ENCODE results near the gene IKBKE.

IKBKE gene

DNA sequence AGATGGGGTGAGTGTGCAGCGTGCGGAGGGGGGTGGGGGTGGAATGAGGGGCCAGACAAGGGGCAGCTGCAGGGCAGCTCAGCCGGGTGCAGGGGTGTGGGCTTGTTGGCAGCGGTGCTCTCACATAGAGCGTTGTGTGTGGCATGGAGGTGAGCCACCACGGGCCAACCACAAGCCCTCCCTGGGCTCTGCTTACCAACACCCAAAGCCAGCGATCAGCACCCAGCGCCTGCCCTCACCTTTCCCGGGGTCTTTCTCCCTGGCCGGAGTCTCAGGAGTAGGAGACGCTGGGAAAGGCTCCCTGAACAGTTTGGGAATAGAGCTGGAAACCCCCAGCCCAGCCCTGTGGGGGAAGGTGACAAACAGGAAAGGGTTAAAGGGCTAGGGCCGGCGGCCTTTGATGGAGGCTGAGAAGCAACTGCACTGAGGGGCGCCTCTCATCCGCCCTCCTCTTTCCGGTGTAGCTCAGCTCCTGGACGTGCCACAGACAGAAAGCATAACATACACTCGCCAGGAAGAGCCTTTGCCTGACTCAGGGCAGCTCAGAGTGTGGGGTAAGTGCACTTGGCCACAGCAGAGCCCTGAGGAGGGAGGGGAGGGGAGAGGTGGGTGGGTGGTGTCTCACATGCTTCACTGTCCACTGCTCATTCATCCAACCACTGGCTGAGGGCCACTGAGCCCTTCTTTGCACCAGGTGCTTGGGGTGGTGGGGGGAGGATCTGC, 577 bp downstream of the IKBKE start:
- Mint-ChIP-seq H3K27ac (ENCODE audit: low read depth) (peak overlapping the region; percentile 82), H3K4me3 (peak overlapping the region; percentile 91), H3K27me3 (no peaks in the 10 kb centered on the region), H3K4me1 (peaks cover 75% of the 10 kb centered on the region), H3K9me3 (no peaks in the 10 kb centered on the region), H3K36me3 (ENCODE audit: insufficient read depth) (peaks cover 37% of the 10 kb centered on the region)
- peak in 1 of 2 donors; percentile 26 for DNase-seq (ENCODE audit: low spot score in 2 of 2)
- ATAC-seq (replicated peaks; ENCODE audit: extremely low read depth, poor library complexity, severe bottlenecking), result peak; percentile 73

DNA sequence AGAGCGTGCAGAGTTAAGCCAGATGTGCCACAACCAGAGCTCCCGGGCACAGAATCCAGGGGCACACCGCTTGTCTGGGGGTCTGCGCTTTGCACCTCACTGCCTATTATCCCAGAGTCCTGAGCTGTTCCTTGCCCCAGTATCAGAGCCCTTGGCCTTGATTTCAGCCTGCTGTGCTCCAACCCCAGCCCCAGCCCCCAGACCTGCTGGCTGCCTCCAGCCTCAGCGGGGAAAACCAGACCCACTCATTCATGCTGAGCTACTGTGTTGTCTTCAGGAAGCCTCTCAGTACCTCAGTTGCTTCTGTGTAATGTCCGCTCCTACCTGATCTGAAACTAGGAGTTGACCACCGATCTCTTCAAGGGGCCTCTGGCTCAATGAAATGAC, 1.1 kb downstream of the IKBKE start:
- Mint-ChIP-seq H3K4me1 (peaks cover 69% of the 10 kb centered on the region), H3K27ac (ENCODE audit: low read depth) (peak overlapping the region; percentile 82)
- ATAC-seq (replicated peaks; ENCODE audit: extremely low read depth, poor library complexity, severe bottlenecking), result no peak

DNA sequence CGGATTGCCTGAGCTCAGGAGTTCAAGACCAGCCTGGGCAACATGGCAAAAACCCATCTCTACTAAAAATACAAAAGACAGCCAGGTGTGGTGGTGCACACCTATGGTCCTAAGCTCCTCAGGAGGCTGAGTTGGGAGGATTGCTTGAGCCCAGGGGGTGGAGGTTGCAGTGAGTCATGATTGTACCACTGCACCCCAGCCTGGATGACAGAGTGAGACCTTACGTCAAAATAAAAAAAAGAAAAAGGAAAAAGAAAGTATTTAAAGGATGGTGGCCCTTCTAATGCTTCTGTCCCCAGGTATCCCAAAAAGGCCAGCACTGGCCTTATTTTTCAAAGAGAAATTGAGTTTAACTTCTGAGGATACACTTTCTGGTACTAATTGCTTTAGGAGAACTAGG, 1.7 kb downstream of the IKBKE start:
- Mint-ChIP-seq H3K36me3 (ENCODE audit: insufficient read depth) (peaks cover 39% of the 10 kb centered on the region), H3K4me3 (peak overlapping the region; percentile 91), H3K27ac (ENCODE audit: low read depth) (peak overlapping the region; percentile 82), H3K4me1 (peaks cover 63% of the 10 kb centered on the region), H3K27me3 (no peaks in the 10 kb centered on the region), H3K9me3 (no peaks in the 10 kb centered on the region)
- no peak for DNase-seq (ENCODE audit: low spot score in 2 of 2)
- no peak for ATAC-seq (replicated peaks; ENCODE audit: extremely low read depth, poor library complexity, severe bottlenecking)

More for the DNA sequence above, 1.1 kb downstream of the IKBKE start:
- no peak for DNase-seq (ENCODE audit: low spot score in 2 of 2)
- H3K9me3 Mint-ChIP-seq, result no peaks in the 10 kb centered on the region
- peaks cover 35% of the 10 kb centered on the region for H3K36me3 Mint-ChIP-seq (ENCODE audit: insufficient read depth)
- H3K4me3 Mint-ChIP-seq, result peak overlapping the region; percentile 91
- no peaks in the 10 kb centered on the region for H3K27me3 Mint-ChIP-seq

DNA sequence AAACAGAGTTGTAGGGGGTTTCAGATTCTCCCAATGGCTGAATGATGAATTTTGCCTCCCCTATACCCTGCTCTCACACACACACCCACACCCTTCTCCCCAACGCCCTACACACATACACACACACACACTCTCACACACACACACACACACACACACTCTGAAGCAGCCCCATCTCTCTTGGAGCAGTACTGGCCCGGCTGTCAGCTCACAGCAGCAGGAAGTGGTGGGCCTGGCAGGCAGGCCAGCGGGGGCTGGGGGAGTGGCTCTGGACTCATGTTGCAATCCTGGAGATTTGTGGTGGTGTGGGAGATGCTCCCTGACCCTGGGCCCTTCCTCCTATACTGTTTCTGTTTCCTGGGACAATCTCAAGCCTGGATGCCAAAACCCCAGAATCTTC, 2.2 kb downstream of the IKBKE start:
- no peak for ATAC-seq (replicated peaks; ENCODE audit: extremely low read depth, poor library complexity, severe bottlenecking)
- Mint-ChIP-seq H3K9me3 (no peaks in the 10 kb centered on the region), H3K4me3 (peak overlapping the region; percentile 91), H3K27ac (ENCODE audit: low read depth) (peak overlapping the region; percentile 82), H3K4me1 (peaks cover 60% of the 10 kb centered on the region), H3K27me3 (no peaks in the 10 kb centered on the region), H3K36me3 (ENCODE audit: insufficient read depth) (peaks cover 42% of the 10 kb centered on the region)
- no peak for DNase-seq (ENCODE audit: low spot score in 2 of 2)

DNA sequence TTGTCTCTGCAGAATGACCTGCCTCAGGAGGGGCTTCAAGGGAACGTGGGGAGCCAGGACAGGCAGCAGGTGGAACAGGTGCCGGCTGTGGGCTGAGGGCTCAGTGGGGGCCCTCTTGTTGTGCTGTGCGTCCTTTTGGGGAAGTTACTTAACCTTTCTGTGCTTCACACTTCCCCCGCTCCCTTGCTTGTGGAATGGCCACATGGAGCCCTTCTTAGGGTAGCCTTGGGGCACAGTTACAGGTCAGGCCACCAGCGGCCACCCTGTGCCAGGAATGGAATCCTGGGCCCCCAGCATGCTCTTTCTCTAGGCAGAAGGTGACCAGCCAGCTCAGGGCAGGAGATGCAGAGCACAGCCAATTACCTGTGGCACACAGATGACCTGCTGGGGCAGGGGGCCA, 2.6 kb downstream of the IKBKE start:
- DNase-seq (ENCODE audit: low spot score in 2 of 2) (no peak), ATAC-seq (replicated peaks; ENCODE audit: extremely low read depth, poor library complexity, severe bottlenecking) (no peak)
- peaks cover 42% of the 10 kb centered on the region for H3K36me3 Mint-ChIP-seq (ENCODE audit: insufficient read depth)
- H3K4me1 Mint-ChIP-seq, result peaks cover 56% of the 10 kb centered on the region
- H3K9me3 Mint-ChIP-seq, result no peaks in the 10 kb centered on the region
- H3K27ac Mint-ChIP-seq (ENCODE audit: low read depth), result peak overlapping the region; percentile 82
- H3K27me3 Mint-ChIP-seq, result no peaks in the 10 kb centered on the region
- peak overlapping the region; percentile 91 for H3K4me3 Mint-ChIP-seq

DNA sequence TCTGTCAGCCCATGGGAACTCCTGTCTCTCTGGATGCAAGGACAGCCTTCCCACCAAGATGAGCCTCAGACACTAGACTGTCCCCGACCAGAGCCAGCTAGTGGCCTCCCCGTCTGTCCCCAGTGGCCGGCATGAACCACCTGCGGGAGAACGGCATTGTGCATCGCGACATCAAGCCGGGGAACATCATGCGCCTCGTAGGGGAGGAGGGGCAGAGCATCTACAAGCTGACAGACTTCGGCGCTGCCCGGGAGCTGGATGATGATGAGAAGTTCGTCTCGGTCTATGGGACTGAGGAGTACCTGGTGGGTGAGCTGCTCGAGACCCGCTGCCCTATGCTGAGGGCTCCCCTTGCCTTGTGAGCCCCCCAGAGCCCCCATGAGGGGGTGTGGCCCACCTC, 5.8 kb downstream of the IKBKE start:
- ATAC-seq (replicated peaks; ENCODE audit: extremely low read depth, poor library complexity, severe bottlenecking), result no peak
- H3K27ac Mint-ChIP-seq (ENCODE audit: low read depth), result no peak overlapping the region

DNA sequence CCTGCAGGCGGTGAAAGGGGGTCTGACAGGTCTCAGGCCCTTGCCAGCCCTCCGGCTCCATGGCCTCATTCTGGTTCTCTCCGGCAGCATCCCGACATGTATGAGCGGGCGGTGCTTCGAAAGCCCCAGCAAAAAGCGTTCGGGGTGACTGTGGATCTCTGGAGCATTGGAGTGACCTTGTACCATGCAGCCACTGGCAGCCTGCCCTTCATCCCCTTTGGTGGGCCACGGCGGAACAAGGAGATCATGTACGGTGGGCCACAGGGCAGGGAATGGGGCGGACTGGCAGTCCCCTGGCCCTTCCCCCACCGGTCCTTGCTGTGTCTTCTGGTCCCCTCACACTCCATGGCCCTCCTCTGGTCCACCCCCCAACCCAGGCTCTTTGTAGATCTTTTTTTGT, 6.3 kb downstream of the IKBKE start:
- Mint-ChIP-seq H3K9me3 (no peaks in the 10 kb centered on the region), H3K27me3 (no peaks in the 10 kb centered on the region), H3K36me3 (ENCODE audit: insufficient read depth) (peaks cover 42% of the 10 kb centered on the region), H3K4me3 (no peak overlapping the region), H3K27ac (ENCODE audit: low read depth) (no peak overlapping the region), H3K4me1 (peaks cover 36% of the 10 kb centered on the region)
- ATAC-seq (replicated peaks; ENCODE audit: extremely low read depth, poor library complexity, severe bottlenecking), result no peak
- no peak for DNase-seq (ENCODE audit: low spot score in 2 of 2)

More for the DNA sequence above, 5.8 kb downstream of the IKBKE start:
- Mint-ChIP-seq H3K4me3 (no peak overlapping the region), H3K36me3 (ENCODE audit: insufficient read depth) (peaks cover 40% of the 10 kb centered on the region), H3K27me3 (no peaks in the 10 kb centered on the region), H3K4me1 (peaks cover 42% of the 10 kb centered on the region), H3K9me3 (no peaks in the 10 kb centered on the region)
- DNase-seq (ENCODE audit: low spot score in 2 of 2), result no peak

DNA sequence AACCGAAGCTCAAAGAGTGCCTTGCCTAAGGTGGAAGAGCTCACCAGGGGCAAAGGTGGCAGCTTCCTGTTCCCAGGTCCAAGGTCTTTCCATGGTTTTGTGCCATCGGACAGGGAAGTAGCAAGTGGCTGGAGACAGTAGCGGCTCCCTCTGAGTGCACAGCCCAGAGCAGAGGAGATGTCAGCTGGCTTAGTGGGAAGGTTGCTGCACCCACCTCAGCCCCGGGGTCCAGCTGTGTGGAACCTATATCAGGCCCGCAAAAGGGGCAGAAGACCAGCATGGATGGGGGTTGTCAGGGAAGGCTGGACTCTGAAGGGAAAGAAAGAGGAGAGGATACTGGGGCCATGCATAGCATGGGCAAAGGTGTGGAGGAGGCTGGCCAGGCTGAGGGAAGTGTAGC, 6.8 kb downstream of the IKBKE start:
- DNase-seq (ENCODE audit: low spot score in 2 of 2), result no peak

DNA sequence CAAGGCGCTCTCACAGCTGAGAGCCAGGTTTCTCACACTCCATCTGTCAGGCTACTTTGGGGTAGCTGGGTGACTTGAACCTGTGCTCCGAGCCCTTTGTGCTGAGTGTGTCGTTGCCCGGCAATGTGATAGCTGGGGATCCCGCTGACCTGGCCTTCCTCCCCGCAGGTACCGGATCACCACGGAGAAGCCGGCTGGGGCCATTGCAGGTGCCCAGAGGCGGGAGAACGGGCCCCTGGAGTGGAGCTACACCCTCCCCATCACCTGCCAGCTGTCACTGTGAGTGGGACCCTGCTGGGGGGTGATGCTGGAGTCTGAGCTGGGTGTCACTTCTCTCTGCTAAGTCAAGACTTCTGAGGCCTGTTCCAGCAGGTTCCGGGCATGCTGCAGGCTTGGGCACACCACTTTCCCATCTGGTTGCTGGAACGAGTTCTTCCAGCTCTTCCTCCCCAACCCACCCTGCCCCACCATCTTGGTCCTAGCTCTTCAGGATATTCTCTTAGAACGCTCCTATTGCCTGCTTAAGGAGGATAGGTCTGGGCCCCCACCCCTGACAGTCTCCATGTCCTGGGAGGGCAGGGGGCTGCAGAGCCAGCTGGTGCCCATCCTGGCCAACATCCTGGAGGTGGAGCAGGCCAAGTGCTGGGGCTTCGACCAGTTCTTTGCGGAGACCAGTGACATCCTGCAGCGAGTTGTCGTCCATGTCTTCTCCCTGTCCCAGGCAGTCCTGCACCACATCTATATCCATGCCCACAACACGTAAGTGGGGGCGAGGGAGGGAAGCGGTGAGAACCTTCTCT, 7.5 kb downstream of the IKBKE start:
- Mint-ChIP-seq H3K27me3 (no peaks in the 10 kb centered on the region), H3K9me3 (no peaks in the 10 kb centered on the region), H3K4me1 (peaks cover 24% of the 10 kb centered on the region), H3K4me3 (no peak overlapping the region), H3K27ac (ENCODE audit: low read depth) (no peak overlapping the region), H3K36me3 (ENCODE audit: insufficient read depth) (peaks cover 45% of the 10 kb centered on the region)
- ATAC-seq (replicated peaks; ENCODE audit: extremely low read depth, poor library complexity, severe bottlenecking), result no peak
- DNase-seq (ENCODE audit: low spot score in 2 of 2), result no peak

More for the DNA sequence above, 6.8 kb downstream of the IKBKE start:
- no peak overlapping the region for H3K27ac Mint-ChIP-seq (ENCODE audit: low read depth)
- no peaks in the 10 kb centered on the region for H3K9me3 Mint-ChIP-seq
- no peaks in the 10 kb centered on the region for H3K27me3 Mint-ChIP-seq
- H3K4me3 Mint-ChIP-seq, result no peak overlapping the region
- H3K36me3 Mint-ChIP-seq (ENCODE audit: insufficient read depth), result peaks cover 42% of the 10 kb centered on the region
- ATAC-seq (replicated peaks; ENCODE audit: extremely low read depth, poor library complexity, severe bottlenecking), result no peak
- peaks cover 31% of the 10 kb centered on the region for H3K4me1 Mint-ChIP-seq

DNA sequence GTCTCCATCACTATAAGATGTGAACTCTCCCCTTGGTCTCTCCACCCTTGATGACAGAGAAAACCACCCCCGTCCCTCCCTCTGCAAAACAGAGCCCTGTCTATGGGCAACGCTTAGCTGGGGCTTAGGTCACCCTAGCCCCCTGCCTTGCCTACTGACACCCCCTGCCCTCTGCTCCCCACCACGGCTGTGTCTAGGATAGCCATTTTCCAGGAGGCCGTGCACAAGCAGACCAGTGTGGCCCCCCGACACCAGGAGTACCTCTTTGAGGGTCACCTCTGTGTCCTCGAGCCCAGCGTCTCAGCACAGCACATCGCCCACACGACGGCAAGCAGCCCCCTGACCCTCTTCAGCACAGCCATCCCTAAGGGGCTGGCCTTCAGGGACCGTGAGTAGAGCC, 8.5 kb downstream of the IKBKE start:
- ATAC-seq (replicated peaks; ENCODE audit: extremely low read depth, poor library complexity, severe bottlenecking) (no peak), DNase-seq (ENCODE audit: low spot score in 2 of 2) (no peak)
- no peaks in the 10 kb centered on the region for H3K27me3 Mint-ChIP-seq
- peaks cover 15% of the 10 kb centered on the region for H3K4me1 Mint-ChIP-seq
- peaks cover 43% of the 10 kb centered on the region for H3K36me3 Mint-ChIP-seq (ENCODE audit: insufficient read depth)
- no peak overlapping the region for H3K4me3 Mint-ChIP-seq
- H3K9me3 Mint-ChIP-seq, result no peaks in the 10 kb centered on the region
- H3K27ac Mint-ChIP-seq (ENCODE audit: low read depth), result no peak overlapping the region

DNA sequence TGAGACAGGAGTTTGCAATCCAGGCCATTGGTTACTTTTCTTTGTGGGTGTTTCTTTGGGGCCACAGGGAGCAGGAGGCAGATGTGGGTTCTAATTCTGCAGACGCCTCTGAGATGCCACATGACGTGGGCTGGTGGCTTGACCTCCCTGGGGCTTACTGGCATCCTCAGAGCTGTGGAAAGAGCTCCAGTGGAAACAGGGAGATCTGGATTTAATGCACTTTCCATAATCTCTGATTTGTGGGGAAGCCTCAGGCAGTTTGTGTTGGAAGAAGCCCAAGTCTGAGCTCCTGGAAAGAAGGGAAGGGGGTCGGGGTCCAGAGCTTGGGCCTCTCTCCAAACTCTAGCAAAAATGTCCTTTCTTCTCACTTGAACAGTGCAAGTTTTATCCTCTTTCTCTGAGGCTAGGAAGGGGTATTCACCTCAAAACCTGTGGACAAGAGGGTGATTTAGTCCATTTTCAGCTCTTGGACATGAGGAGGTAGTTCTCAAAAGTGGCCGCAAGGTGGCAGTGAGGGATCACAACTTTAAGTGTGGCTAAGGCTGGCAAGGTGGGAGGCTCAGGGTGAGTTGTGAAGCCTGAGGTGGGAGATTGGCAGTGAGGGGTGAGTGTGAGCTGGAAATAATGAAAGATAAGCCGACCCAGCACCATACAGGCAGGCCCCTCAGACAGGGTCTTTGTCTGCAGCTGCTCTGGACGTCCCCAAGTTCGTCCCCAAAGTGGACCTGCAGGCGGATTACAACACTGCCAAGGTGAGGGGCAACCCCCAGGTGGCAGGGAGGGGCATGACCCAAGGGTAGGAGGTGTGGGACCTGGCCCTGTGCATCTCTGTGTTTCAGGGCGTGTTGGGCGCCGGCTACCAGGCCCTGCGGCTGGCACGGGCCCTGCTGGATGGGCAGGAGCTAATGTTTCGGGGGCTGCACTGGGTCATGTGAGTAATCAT, 9.2 kb downstream of the IKBKE start:
- DNase-seq (ENCODE audit: low spot score in 2 of 2), result peak; percentile 44 to 50
- Mint-ChIP-seq H3K4me3 (no peak overlapping the region), H3K36me3 (ENCODE audit: insufficient read depth) (peaks cover 41% of the 10 kb centered on the region), H3K27me3 (no peaks in the 10 kb centered on the region), H3K9me3 (no peaks in the 10 kb centered on the region), H3K4me1 (peaks cover 10% of the 10 kb centered on the region), H3K27ac (ENCODE audit: low read depth) (peak overlapping the region; percentile 3)
- ATAC-seq (replicated peaks; ENCODE audit: extremely low read depth, poor library complexity, severe bottlenecking), result peak; percentile 56

DNA sequence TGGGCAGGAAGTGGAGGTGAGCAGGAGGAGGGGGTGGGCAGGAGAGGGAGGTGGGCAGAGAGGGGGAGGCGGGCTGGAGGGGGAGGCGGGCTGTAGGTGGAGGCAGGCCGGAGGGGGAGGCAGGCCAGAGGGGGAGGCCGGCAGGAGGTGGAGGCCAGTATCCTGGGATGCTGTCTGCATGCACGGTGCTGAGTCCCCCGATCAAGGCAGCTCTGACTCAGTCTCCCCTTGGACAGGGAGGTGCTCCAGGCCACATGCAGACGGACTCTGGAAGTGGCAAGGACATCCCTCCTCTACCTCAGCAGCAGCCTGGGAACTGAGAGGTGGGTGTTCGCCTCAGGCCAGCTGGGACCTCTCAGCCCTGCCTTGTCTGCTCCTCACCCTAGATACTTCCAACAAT, 9.9 kb downstream of the IKBKE start:
- Mint-ChIP-seq H3K36me3 (ENCODE audit: insufficient read depth) (peaks cover 39% of the 10 kb centered on the region), H3K4me1 (peaks cover 10% of the 10 kb centered on the region), H3K27me3 (no peaks in the 10 kb centered on the region), H3K4me3 (no peak overlapping the region), H3K27ac (ENCODE audit: low read depth) (peak overlapping the region; percentile 22), H3K9me3 (no peaks in the 10 kb centered on the region)
- no peak for ATAC-seq (replicated peaks; ENCODE audit: extremely low read depth, poor library complexity, severe bottlenecking)
- DNase-seq (ENCODE audit: low spot score in 2 of 2), result no peak
